ENCODE results near the gene C13orf42.

DNA sequence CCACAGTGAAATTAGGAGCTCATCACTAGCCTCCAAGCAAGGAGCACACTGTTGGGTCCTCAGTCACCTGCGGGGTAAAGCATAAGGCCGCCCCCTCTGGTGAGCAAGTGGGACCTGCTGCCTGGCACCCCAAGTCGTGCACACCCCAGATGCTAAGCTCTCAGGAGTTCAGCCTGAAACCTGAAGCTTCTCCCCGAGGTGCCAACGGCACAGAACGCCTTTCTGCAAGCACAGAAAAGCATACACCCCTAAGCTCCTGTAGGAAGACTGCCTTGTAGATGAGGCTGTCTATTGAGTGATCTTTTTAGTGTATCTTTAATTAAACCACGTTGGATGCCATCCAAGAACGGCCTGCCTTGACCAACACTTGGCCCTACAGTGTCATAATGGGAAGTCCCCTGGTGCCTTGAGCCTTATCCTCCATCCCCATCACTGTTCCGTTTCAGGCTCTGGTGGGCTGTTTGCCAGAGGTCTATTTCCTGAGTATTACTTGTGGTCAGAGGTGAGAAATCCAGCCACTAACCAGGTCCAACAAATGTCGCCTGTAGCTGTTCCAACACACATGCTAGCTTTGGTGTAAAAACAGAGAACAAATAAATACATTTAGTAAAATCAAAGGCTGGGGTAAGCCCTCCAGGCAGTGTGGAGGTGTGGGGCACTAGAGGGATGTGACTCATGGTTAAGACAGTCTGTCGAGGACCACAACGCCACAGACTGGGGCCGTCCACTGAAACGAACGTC is 44.8 kb downstream of the C13orf42 start:
- TF ChIP-seq YY1 (IDR thresholded peaks at IDR 0.05; ENCODE audit: extremely low read depth, insufficient replicate concordance, low read depth, low read length) (no peak), CTCF (IDR thresholded peaks at IDR 0.05 in 2 of 3, conservative IDR thresholded peaks at IDR 0.05 in 1 of 3; ENCODE audit: borderline replicate concordance in 1 of 3, insufficient read depth in 1 of 3, low read depth in 2 of 3, low read length in 2 of 3) (no peak), TCF7L2 (IDR thresholded peaks at IDR 0.05; ENCODE audit: borderline replicate concordance, extremely low read depth, insufficient read depth, insufficient read length) (no peak), ATF3 (IDR thresholded peaks at IDR 0.05) (no peak), EZH2phosphoT487 (IDR thresholded peaks at IDR 0.05; ENCODE audit: borderline replicate concordance) (no peak), RAD21 (IDR thresholded peaks at IDR 0.05; ENCODE audit: low read depth) (no peak), CEBPB (IDR thresholded peaks at IDR 0.05; ENCODE audit: low read depth) (no peak), EZH2 (IDR thresholded peaks at IDR 0.05) (no peak), POLR2AphosphoS5 (IDR thresholded peaks at IDR 0.05; ENCODE audit: low read depth, low read length) (no peak), EGR1 (IDR thresholded peaks at IDR 0.05; ENCODE audit: low read depth) (no peak), SRF (IDR thresholded peaks at IDR 0.05; ENCODE audit: low read depth) (no peak), SP1 (IDR thresholded peaks at IDR 0.05; ENCODE audit: low read depth) (no peak)
- TF ChIP-seq, protein P1, sequence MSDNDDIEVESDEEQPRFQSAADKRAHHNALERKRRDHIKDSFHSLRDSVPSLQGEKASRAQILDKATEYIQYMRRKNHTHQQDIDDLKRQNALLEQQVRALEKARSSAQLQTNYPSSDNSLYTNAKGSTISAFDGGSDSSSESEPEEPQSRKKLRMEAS (IDR thresholded peaks at IDR 0.05): no peak
